Uterus (tissue), 2 donors: ENCODE measurements around the gene BANK1.

Source experiments
- POLR2A ChIP-seq, 2 donors: fragments of 450-650 bp; IDR thresholded peaks; one replicate each; pipeline ENCODE4 v1.6.1; 2016; ENCODE audit warnings: antibody characterized with exemption in 2 of 2, mild to moderate bottlenecking in 1 of 2, moderate library complexity in 1 of 2
- TF ChIP-seq, protein P1 (sequence below), 4 experiments: fragments of 200-600 bp in 2 of 4; fragments of 450-650 bp in 2 of 4; sonication (generic) in 2 of 4; IDR thresholded peaks; one replicate each; pipeline ENCODE4 v1.5.1; 2016 to 2019; ENCODE audit warnings: antibody characterized with exemption in 4 of 4, mild to moderate bottlenecking in 2 of 4, moderate library complexity in 1 of 4

- TF ChIP-seq, protein P1, sequence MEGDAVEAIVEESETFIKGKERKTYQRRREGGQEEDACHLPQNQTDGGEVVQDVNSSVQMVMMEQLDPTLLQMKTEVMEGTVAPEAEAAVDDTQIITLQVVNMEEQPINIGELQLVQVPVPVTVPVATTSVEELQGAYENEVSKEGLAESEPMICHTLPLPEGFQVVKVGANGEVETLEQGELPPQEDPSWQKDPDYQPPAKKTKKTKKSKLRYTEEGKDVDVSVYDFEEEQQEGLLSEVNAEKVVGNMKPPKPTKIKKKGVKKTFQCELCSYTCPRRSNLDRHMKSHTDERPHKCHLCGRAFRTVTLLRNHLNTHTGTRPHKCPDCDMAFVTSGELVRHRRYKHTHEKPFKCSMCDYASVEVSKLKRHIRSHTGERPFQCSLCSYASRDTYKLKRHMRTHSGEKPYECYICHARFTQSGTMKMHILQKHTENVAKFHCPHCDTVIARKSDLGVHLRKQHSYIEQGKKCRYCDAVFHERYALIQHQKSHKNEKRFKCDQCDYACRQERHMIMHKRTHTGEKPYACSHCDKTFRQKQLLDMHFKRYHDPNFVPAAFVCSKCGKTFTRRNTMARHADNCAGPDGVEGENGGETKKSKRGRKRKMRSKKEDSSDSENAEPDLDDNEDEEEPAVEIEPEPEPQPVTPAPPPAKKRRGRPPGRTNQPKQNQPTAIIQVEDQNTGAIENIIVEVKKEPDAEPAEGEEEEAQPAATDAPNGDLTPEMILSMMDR (IDR thresholded peaks at IDR 0.05): no peak
- no peak for TF ChIP-seq POLR2A (IDR thresholded peaks at IDR 0.05)
Measured at GRCh38 chr4:102027961-102028360, 237.4 kb downstream of the BANK1 start.
